K562 (cell line): Measurements from ENCODE around the gene SLC44A1. TPM values are rescaled to one million over a fixed set of nuclear protein-coding genes. Genes with fewer than 3 reads are reported as not detected.

Source experiments
- NELFE ChIP-seq: IDR thresholded peaks from 2 replicates; pipeline ENCODE4 v1.6.1; 2011; ENCODE audit warnings: mild to moderate bottlenecking; ENCODE audit not compliant: insufficient read depth, insufficient read length
- PHF20 ChIP-seq: fragments of 450-650 bp; IDR thresholded peaks from 2 replicates; pipeline ENCODE4 v1.6.1; 2018; ENCODE audit not compliant: partially characterized antibody
- polyA plus RNA-seq, 8 experiments: library from polyadenylated mRNA; depleted of rRNA in 4 of 8; stranded (reverse) in 5 of 8; unstranded in 3 of 8; fragments of >200 nt; fragmentation: Nextera tagmentation in 2 of 8; fragmentation: Illumina TruSeq in 1 of 8; extraction: Ambion mirVana in 2 of 8; extraction: Trizol in 1 of 8; gene quantifications; 2 replicates each; pipeline versions ENCODE4 v1.2.1 to v1.2.3, GENCODE V29; 2011 to 2014; ENCODE audit warnings: inconsistent platforms in 1 of 8, missing spikeins in 1 of 8
- total RNA-seq, 7 experiments: library from RNA; depleted of rRNA in 6 of 7; stranded (reverse); fragments of >200 nt in 6 of 7; fragmentation: Illumina TruSeq in 2 of 7; extraction: Trizol in 2 of 7; gene quantifications; 2 replicates each; pipeline versions ENCODE4 v1.2.1 to v1.2.3, GENCODE V29; 2011 to 2021; ENCODE audit warnings: low replicate concordance in 1 of 7
- TF ChIP-seq, protein P1 (sequence below): fragments of 150-350 bp; IDR thresholded peaks from 2 replicates; pipeline ENCODE4 v1.6.1; 2014; ENCODE audit warnings: low read depth, mild to moderate bottlenecking, low read length, borderline replicate concordance
- TF ChIP-seq, protein P2 (sequence below): fragments of 450-650 bp; formaldehyde crosslinking; conservative IDR thresholded peaks from 2 replicates; pipeline ENCODE4 v1.4.0; 2022; ENCODE audit warnings: mild to moderate bottlenecking, missing genetic modification characterization
- TF ChIP-seq, protein P3 (sequence below): fragments of 250-450 bp; sonication (Bioruptor Pico); IDR thresholded peaks from 2 replicates; pipeline ENCODE4 v1.8.0; 2022; ENCODE audit warnings: inconsistent platforms, mild to moderate bottlenecking, moderate library complexity, borderline replicate concordance

The SLC44A1 gene
- total and polyA plus RNA-seq, 9 of the 15 experiments (the other 6 are each of a cell fraction or from before 2014, with no cell fraction given), result 0.11 to 0.59 (median 0.30) TPM

DNA sequence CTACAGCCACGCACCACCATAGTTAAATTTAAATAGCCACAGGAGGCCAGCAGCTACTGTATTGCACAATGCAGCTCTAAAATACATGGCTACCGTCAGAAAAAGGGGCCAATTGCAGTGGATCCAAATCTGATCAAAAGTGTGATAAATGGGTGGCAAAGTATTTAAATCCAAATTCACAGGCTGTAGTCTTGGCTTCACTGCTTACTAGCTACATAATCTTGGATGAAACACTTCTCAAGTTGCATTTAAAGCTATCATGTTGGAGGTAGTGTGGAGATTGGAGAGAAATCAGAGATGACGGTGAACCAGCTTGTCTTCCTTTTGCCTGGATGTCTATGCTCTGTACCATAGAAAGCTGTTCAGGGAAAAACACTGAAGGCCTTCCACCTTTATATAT, 24.0 kb upstream of the SLC44A1 start (continued):
- TF ChIP-seq, protein P1, sequence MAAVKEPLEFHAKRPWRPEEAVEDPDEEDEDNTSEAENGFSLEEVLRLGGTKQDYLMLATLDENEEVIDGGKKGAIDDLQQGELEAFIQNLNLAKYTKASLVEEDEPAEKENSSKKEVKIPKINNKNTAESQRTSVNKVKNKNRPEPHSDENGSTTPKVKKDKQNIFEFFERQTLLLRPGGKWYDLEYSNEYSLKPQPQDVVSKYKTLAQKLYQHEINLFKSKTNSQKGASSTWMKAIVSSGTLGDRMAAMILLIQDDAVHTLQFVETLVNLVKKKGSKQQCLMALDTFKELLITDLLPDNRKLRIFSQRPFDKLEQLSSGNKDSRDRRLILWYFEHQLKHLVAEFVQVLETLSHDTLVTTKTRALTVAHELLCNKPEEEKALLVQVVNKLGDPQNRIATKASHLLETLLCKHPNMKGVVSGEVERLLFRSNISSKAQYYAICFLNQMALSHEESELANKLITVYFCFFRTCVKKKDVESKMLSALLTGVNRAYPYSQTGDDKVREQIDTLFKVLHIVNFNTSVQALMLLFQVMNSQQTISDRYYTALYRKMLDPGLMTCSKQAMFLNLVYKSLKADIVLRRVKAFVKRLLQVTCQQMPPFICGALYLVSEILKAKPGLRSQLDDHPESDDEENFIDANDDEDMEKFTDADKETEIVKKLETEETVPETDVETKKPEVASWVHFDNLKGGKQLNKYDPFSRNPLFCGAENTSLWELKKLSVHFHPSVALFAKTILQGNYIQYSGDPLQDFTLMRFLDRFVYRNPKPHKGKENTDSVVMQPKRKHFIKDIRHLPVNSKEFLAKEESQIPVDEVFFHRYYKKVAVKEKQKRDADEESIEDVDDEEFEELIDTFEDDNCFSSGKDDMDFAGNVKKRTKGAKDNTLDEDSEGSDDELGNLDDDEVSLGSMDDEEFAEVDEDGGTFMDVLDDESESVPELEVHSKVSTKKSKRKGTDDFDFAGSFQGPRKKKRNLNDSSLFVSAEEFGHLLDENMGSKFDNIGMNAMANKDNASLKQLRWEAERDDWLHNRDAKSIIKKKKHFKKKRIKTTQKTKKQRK, result no peak
- TF ChIP-seq, protein P2, sequence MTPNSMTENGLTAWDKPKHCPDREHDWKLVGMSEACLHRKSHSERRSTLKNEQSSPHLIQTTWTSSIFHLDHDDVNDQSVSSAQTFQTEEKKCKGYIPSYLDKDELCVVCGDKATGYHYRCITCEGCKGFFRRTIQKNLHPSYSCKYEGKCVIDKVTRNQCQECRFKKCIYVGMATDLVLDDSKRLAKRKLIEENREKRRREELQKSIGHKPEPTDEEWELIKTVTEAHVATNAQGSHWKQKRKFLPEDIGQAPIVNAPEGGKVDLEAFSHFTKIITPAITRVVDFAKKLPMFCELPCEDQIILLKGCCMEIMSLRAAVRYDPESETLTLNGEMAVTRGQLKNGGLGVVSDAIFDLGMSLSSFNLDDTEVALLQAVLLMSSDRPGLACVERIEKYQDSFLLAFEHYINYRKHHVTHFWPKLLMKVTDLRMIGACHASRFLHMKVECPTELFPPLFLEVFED (CRISPR knock-in tag), result no peak
- TF ChIP-seq PHF20 (no peak), NELFE (no peak)
- TF ChIP-seq, protein P3, sequence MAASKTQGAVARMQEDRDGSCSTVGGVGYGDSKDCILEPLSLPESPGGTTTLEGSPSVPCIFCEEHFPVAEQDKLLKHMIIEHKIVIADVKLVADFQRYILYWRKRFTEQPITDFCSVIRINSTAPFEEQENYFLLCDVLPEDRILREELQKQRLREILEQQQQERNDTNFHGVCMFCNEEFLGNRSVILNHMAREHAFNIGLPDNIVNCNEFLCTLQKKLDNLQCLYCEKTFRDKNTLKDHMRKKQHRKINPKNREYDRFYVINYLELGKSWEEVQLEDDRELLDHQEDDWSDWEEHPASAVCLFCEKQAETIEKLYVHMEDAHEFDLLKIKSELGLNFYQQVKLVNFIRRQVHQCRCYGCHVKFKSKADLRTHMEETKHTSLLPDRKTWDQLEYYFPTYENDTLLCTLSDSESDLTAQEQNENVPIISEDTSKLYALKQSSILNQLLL, result no peak
- TF ChIP-seq, all 486 proteins: peak for 0
